NB4 (cell line): ENCODE measurements around the gene MSI1.
A peak's percentile ranks its signal among the peaks of the same experiment; 100 is the strongest.

Source experiments
- DNase-seq: peaks from one replicate; pipeline ENCODE4 v3.0.0; 2010; ENCODE audit warnings: low read depth
- H3K4me3 ChIP-seq: one replicate; pipeline ENCODE4 v1.5.1; 2011; ENCODE audit warnings: mild to moderate bottlenecking, low read depth, low read length, moderate library complexity
- MYC ChIP-seq: IDR thresholded peaks from 2 replicates; pipeline ENCODE4 v1.6.1; 2011; ENCODE audit warnings: low read depth, low read length
- POLR2A ChIP-seq: IDR thresholded peaks from 2 replicates; pipeline ENCODE4 v1.6.1; 2011; ENCODE audit warnings: mild to moderate bottlenecking; ENCODE audit not compliant: insufficient read length; ENCODE audit errors: extremely low read depth
- TF ChIP-seq, protein P1 (sequence below): IDR thresholded peaks from 2 replicates; pipeline ENCODE4 v1.6.1; 2011; ENCODE audit warnings: low read depth, low read length
- TF ChIP-seq, protein P2 (sequence below): IDR thresholded peaks from one replicate; pipeline ENCODE4 v1.5.1; 2012; ENCODE audit warnings: low read depth, low read length

The MSI1 gene

DNA sequence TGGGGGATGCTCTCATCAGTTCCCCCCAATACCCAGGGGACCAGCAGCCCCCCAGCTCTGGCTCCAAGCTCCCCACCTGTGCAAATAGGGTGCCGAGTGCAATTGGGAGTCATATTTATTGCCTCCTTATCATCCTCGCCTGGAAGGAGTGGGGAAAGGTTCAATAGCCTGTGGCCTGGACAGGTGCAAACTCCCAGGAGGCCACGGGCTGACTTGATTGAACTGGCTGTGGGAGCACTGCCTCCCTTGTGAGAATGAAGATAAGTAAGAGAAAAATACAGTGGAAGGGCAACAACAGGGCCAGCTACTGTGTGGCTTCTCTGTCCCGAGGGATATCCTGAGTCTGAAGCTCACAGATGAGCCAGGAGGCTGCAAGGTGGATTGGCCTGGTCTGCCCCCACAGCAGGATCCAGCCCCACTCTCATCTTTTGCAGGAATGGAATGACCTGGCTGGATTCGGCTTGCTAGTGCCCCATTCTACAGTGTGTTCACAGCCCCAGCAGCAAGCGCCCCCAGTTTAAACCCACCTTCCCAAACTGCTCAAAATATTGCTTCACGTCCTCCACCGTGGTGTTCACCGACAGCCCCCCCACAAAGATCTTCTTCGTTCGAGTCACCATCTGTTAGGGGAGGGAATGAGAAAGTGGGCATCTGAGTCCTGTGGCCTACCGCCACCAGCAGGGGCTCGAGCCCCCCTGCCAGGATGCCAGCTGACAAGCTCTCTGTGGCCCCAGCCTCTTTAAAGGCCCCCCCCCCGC, 6.3 kb downstream of the MSI1 start:
- no peak for TF ChIP-seq MYC
- TF ChIP-seq POLR2A = no peak
- TF ChIP-seq, protein P1, sequence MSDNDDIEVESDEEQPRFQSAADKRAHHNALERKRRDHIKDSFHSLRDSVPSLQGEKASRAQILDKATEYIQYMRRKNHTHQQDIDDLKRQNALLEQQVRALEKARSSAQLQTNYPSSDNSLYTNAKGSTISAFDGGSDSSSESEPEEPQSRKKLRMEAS = no peak
- TF ChIP-seq, protein P2, sequence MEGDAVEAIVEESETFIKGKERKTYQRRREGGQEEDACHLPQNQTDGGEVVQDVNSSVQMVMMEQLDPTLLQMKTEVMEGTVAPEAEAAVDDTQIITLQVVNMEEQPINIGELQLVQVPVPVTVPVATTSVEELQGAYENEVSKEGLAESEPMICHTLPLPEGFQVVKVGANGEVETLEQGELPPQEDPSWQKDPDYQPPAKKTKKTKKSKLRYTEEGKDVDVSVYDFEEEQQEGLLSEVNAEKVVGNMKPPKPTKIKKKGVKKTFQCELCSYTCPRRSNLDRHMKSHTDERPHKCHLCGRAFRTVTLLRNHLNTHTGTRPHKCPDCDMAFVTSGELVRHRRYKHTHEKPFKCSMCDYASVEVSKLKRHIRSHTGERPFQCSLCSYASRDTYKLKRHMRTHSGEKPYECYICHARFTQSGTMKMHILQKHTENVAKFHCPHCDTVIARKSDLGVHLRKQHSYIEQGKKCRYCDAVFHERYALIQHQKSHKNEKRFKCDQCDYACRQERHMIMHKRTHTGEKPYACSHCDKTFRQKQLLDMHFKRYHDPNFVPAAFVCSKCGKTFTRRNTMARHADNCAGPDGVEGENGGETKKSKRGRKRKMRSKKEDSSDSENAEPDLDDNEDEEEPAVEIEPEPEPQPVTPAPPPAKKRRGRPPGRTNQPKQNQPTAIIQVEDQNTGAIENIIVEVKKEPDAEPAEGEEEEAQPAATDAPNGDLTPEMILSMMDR = no peak
- no peak for DNase-seq
- no peak overlapping the region for H3K4me3 ChIP-seq

DNA sequence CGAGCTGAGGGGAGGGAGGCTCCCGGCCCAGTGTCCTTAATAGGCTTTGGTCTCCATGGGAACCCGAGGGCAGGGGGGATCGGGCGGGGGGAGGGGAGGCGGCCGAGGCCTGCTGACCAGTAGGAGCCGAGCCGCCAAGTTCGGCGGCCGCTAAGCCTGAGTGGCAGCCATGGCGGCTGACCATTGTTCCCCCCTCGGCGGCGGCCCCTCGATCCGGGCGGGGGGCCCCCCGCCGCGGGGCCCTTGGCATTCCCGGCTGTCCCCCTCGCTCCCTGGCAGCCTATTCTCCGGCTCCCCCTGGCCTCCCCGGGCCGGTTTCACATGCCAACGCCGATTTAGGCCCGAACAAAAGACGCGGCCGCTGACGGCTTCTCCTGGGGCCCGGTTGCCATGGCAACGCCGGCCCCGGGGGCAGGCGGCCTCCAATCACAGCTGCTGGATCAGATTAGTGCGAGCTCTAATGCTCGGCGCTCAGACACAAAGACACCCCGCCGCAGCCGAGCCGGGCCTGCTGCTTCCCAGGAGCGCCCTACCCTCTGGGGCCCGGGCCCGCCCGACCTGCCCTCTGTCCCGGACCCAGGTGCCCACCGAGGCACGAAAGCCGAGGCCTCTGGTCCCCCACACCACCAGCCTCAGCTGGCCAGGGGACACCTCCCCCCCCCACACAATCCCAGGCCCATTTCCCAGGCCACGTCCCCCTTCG, 7.3 kb downstream of the MSI1 start:
- TF ChIP-seq, protein P1 = no peak
- TF ChIP-seq, protein P2 = no peak
- no peak for TF ChIP-seq POLR2A
- TF ChIP-seq MYC = no peak
- no peak overlapping the region for H3K4me3 ChIP-seq
- no peak for DNase-seq

DNA sequence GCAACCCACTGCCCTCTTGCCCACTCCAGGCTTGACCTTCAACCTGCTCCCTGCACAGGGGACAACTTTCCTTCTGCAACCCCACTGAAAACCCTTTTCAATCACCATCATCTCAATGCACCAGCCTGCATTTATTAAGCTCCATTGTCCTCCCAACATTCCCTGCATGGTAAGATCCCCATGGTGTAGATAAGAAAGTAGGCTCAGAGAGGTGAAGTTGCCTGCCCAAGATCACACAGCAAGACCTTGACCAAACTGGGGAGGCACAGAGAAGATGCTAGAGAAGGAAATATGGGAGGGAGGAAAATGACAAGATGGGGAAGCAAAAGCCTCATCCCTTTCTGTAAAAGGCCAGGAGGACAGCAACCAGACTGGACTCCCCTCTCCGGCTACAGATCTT, 9.8 kb downstream of the MSI1 start:
- no peak for DNase-seq
- no peak overlapping the region for H3K4me3 ChIP-seq
- TF ChIP-seq, protein P2 = no peak
- TF ChIP-seq, protein P1 = no peak
- TF ChIP-seq POLR2A (no peak), MYC (no peak)

DNA sequence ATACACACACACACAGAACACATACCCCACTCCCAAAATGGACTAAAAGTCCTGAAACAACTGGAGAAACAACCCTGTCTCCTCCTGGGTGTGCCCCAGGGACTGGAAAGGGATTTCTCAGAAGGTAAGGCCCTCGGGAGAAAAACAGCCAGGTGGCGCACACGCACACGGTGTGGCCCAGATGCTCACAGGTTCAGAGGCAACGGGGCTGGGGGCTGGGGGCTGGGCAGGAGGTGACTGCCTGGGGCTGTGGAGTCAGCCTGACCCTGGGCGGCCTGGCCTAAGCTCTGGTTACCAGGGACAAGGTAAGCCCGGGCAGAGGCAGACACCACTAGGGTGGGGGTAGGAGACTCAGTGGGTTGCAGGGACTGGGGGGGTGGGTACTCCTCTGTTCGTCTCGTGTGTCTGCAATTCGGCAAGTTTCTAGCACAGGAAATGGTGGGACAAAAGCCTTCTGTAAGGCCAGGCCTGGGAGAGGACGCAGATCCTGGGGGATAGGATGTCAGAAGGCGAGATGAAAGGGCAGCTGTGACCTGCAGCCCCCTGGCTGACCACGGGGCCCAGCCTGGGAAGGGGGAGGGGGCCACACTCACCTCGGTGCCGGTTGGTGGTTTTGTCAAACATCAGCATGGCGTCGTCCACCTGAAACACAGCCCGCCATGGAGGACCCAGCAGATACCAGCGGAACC, 10.4 kb downstream of the MSI1 start:
- no peak for DNase-seq
- H3K4me3 ChIP-seq = no peak overlapping the region
- TF ChIP-seq POLR2A = no peak
- TF ChIP-seq, protein P2 = no peak

DNA sequence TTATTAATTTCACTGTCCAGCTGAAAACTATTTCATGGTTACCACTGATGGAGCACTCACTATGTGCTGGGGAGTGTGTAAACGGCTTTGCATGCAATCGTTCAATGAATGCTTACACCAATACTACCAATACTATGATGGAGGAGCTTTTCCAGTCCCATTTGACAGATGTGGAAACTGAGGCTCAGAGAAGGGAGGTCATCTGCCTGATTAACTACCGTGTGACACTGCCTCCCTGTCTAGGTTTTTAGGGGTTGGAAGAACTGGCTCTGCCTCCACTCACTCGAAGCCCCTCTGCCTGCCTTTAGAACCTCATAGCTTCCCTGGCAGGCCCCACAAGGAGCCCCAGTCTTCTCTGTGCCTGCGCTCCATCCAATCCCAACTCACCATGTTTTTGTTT, 11.9 kb downstream of the MSI1 start:
- TF ChIP-seq, protein P1 = no peak
- no peak for TF ChIP-seq MYC
- TF ChIP-seq, protein P2 = no peak
- TF ChIP-seq POLR2A = no peak
- peak overlapping the region; percentile 22 for H3K4me3 ChIP-seq
- no peak for DNase-seq
